SK-N-SH treated with all-trans-retinoic acid at 6 μM for 48 hours (cell line): ENCODE measurements around the gene SERPINE1.
A peak's percentile ranks its signal among the peaks of the same experiment; 100 is the strongest.
"Not testable (repeated sequence)": the region's sequence is repeated elsewhere in the genome, so short reads cannot be mapped to it uniquely, and the experiment has no call there.

Source experiments
- ATAC-seq: fragments of 200-7000 bp; cut with Tn5 transposase; 3 replicates; pipeline ENCODE4 v1.9.1; 2020; ENCODE audit warnings: mild to moderate bottlenecking, moderate library complexity
- CREB5 ChIP-seq: fragments of 250-450 bp; sonication (Bioruptor Pico); IDR thresholded peaks from 2 replicates; pipeline ENCODE4 v1.5.1; 2020; ENCODE audit warnings: low read depth, mild to moderate bottlenecking, moderate library complexity
- CSDC2 ChIP-seq: fragments of 250-450 bp; sonication (Bioruptor Pico); IDR thresholded peaks from 2 replicates; pipeline ENCODE4 v1.5.0; 2020; ENCODE audit warnings: mild to moderate bottlenecking, moderate library complexity
- CSRNP3 ChIP-seq: fragments of 250-450 bp; sonication (Bioruptor Pico); IDR thresholded peaks from 2 replicates; pipeline ENCODE4 v1.5.1; 2021; ENCODE audit warnings: mild to moderate bottlenecking, moderate library complexity
- ESRRG ChIP-seq: fragments of 250-450 bp; sonication (Bioruptor Pico); IDR thresholded peaks from 2 replicates; pipeline ENCODE4 v1.6.1; 2021; ENCODE audit warnings: mild to moderate bottlenecking
- ISL1 ChIP-seq: fragments of 250-450 bp; sonication (Bioruptor Pico); IDR thresholded peaks from 2 replicates; pipeline ENCODE4 v2.1.2; 2022; ENCODE audit warnings: mild to moderate bottlenecking, moderate library complexity
- PATZ1 ChIP-seq: fragments of 250-450 bp; sonication (Bioruptor Pico); IDR thresholded peaks from 2 replicates; pipeline ENCODE4 v1.8.0; 2020; ENCODE audit warnings: mild to moderate bottlenecking, moderate library complexity, borderline replicate concordance
- POU6F1 ChIP-seq: fragments of 250-450 bp; sonication (Bioruptor Pico); IDR thresholded peaks from 2 replicates; pipeline ENCODE4 v1.8.0; 2021; ENCODE audit warnings: low read depth, mild to moderate bottlenecking, moderate library complexity, borderline replicate concordance
- PPARA ChIP-seq: fragments of 250-450 bp; sonication (Bioruptor Pico); IDR thresholded peaks from 2 replicates; pipeline ENCODE4 v1.5.0; 2020; ENCODE audit warnings: mild to moderate bottlenecking, borderline replicate concordance
- RARB ChIP-seq: fragments of 250-450 bp; sonication (Bioruptor Pico); IDR thresholded peaks from 2 replicates; pipeline ENCODE4 v1.8.0; 2021; ENCODE audit warnings: mild to moderate bottlenecking, moderate library complexity
- SNAI2 ChIP-seq: fragments of 250-450 bp; sonication (Bioruptor Pico); IDR thresholded peaks from 2 replicates; pipeline ENCODE4 v1.5.0; 2020; ENCODE audit warnings: mild to moderate bottlenecking, moderate library complexity
- TCF4 ChIP-seq: fragments of 250-450 bp; sonication (Bioruptor Pico); IDR thresholded peaks from 2 replicates; pipeline ENCODE4 v1.8.0; 2021; ENCODE audit warnings: mild to moderate bottlenecking, moderate library complexity, borderline replicate concordance
- TOX ChIP-seq: fragments of 250-450 bp; sonication (Bioruptor Pico); IDR thresholded peaks from 2 replicates; pipeline ENCODE4 v1.8.0; 2021; ENCODE audit warnings: mild to moderate bottlenecking, moderate library complexity, borderline replicate concordance
- ZC3H10 ChIP-seq: fragments of 250-450 bp; sonication (Bioruptor Pico); IDR thresholded peaks from 2 replicates; pipeline ENCODE4 v1.5.1; 2021; ENCODE audit warnings: mild to moderate bottlenecking, moderate library complexity
- ZFP3 ChIP-seq: fragments of 250-450 bp; sonication (Bioruptor Pico); IDR thresholded peaks from 2 replicates; pipeline ENCODE4 v1.5.0; 2020; ENCODE audit warnings: mild to moderate bottlenecking, moderate library complexity
- ZFP30 ChIP-seq: fragments of 450-650 bp; formaldehyde crosslinking; IDR thresholded peaks from 2 replicates; pipeline ENCODE4 v1.5.0; 2022; ENCODE audit warnings: mild to moderate bottlenecking, moderate library complexity
- ZNF565 ChIP-seq: fragments of 450-650 bp; formaldehyde crosslinking; conservative IDR thresholded peaks from 2 replicates; pipeline ENCODE4 v1.5.0; 2020; ENCODE audit warnings: low read depth, mild to moderate bottlenecking, moderate library complexity
- ZNF70 ChIP-seq: fragments of 450-650 bp; formaldehyde crosslinking; IDR thresholded peaks from 2 replicates; pipeline ENCODE4 v1.5.0; 2020; ENCODE audit warnings: mild to moderate bottlenecking, moderate library complexity
- ZNF8 ChIP-seq: fragments of 450-650 bp; formaldehyde crosslinking; IDR thresholded peaks from 2 replicates; pipeline ENCODE4 v1.5.0; 2020; ENCODE audit warnings: mild to moderate bottlenecking, moderate library complexity

SERPINE1 gene

GRCh38 chr7:101100858-101101847, 25.8 kb upstream of the SERPINE1 start:
- ATAC-seq: peak; percentile 43
- TF ChIP-seq ZFP3 (peak; percentile 94), ZC3H10 (CRISPR knock-in tag) (no peak)

GRCh38 chr7:101102026-101102425, 24.9 kb upstream of the SERPINE1 start:
- ATAC-seq: no peak
- no peak for TF ChIP-seq ESRRG (CRISPR knock-in tag)
- no peak for TF ChIP-seq SNAI2 (CRISPR knock-in tag)
- TF ChIP-seq ZNF8 (CRISPR knock-in tag): no peak
- TF ChIP-seq ZC3H10 (CRISPR knock-in tag): no peak
- no peak for TF ChIP-seq PATZ1
- TF ChIP-seq CREB5 (CRISPR knock-in tag): no peak
- no peak for TF ChIP-seq TCF4 (CRISPR knock-in tag)
- no peak for TF ChIP-seq POU6F1 (CRISPR knock-in tag)
- no peak for TF ChIP-seq TOX (CRISPR knock-in tag)

GRCh38 chr7:101103701-101104100, 23.2 kb upstream of the SERPINE1 start:
- not testable (repeated sequence) for ATAC-seq

GRCh38 chr7:101104193-101104713, 22.7 kb upstream of the SERPINE1 start:
- no peak for ATAC-seq
- no peak for TF ChIP-seq ZFP30
- TF ChIP-seq TOX (CRISPR knock-in tag): no peak
- TF ChIP-seq ZFP3: no peak
- TF ChIP-seq ZNF565: no peak
- no peak for TF ChIP-seq CSDC2 (CRISPR knock-in tag)
- no peak for TF ChIP-seq ESRRG (CRISPR knock-in tag)
- no peak for TF ChIP-seq CSRNP3 (CRISPR knock-in tag)
- no peak for TF ChIP-seq CREB5 (CRISPR knock-in tag)

- TF ChIP-seq CREB5 (CRISPR knock-in tag) (no peak), CSRNP3 (CRISPR knock-in tag) (no peak), ZC3H10 (CRISPR knock-in tag) (no peak), ZNF565 (no peak), PPARA (CRISPR knock-in tag) (no peak), RARB (CRISPR knock-in tag) (no peak), TCF4 (CRISPR knock-in tag) (no peak), PATZ1 (no peak), ISL1 (CRISPR knock-in tag) (no peak), SNAI2 (CRISPR knock-in tag) (no peak), ZNF70 (CRISPR knock-in tag) (no peak)
- ATAC-seq: no peak
Measured at GRCh38 chr7:101104799-101105198, 22.1 kb upstream of the SERPINE1 start.

GRCh38 chr7:101105248-101105647, 21.7 kb upstream of the SERPINE1 start:
- not testable (repeated sequence) for ATAC-seq
